CD4-positive, alpha-beta T cell treated with Interleukin-12 subunit alpha and Interleukin-12 subunit beta, for 1 hour (primary cell): ENCODE results near the gene ZNF43.
"Not testable (repeated sequence)": the region's sequence is repeated elsewhere in the genome, so short reads cannot be mapped to it uniquely, and the experiment has no call there.

Source experiments
- DNase-seq: peaks from one replicate; pipeline ENCODE4 v3.0.0-alpha.2; 2020

Gene ZNF43

GRCh38 chr19:21835810-21836444 lies at the start of gene ZNF43:
Gene ZNF43 (minus strand): TSS chr19:21836182. CDS start chr19:21836038, 144 bp downstream.
- DNase-seq = peak; percentile 94

GRCh38 chr19:21885516-21885915 lies 49.5 kb upstream of the ZNF43 start:
- DNase-seq = not testable (repeated sequence)

GRCh38 chr19:21884786-21885185 lies 48.8 kb upstream of the ZNF43 start:
- DNase-seq = not testable (repeated sequence)

- DNase-seq = no peak
Measured at GRCh38 chr19:21883516-21883915, 47.5 kb upstream of the ZNF43 start.

- DNase-seq = peak; percentile 7
Measured at GRCh38 chr19:21880761-21881160, 44.8 kb upstream of the ZNF43 start.

- DNase-seq = no peak
Measured at GRCh38 chr19:21878646-21879045, 42.7 kb upstream of the ZNF43 start.

GRCh38 chr19:21877976-21878375 lies 42.0 kb upstream of the ZNF43 start:
- no peak for DNase-seq

GRCh38 chr19:21876608-21877007 lies 40.6 kb upstream of the ZNF43 start:
- not testable (repeated sequence) for DNase-seq

- no peak for DNase-seq
Measured at GRCh38 chr19:21856773-21857514, 21.0 kb upstream of the ZNF43 start.

- DNase-seq = peak; percentile 92
Measured at GRCh38 chr19:21851596-21852345, 15.8 kb upstream of the ZNF43 start.

GRCh38 chr19:21850656-21851255 lies 14.8 kb upstream of the ZNF43 start:
- DNase-seq = no peak

- DNase-seq = no peak
Measured at GRCh38 chr19:21848706-21849105, 12.7 kb upstream of the ZNF43 start.

GRCh38 chr19:21843081-21843480 lies 7.1 kb upstream of the ZNF43 start:
- DNase-seq = no peak

- DNase-seq = no peak
Measured at GRCh38 chr19:21841488-21842097, 5.6 kb upstream of the ZNF43 start.

GRCh38 chr19:21841081-21841480 lies 5.1 kb upstream of the ZNF43 start:
- no peak for DNase-seq

- no peak for DNase-seq
Measured at GRCh38 chr19:21839976-21840375, 4.0 kb upstream of the ZNF43 start.

GRCh38 chr19:21838646-21839045 lies 2.7 kb upstream of the ZNF43 start:
- no peak for DNase-seq

GRCh38 chr19:21835429-21835809 lies 563 bp downstream of the ZNF43 start:
- DNase-seq = no peak

GRCh38 chr19:21833733-21834132 lies 2.2 kb downstream of the ZNF43 start:
- no peak for DNase-seq

GRCh38 chr19:21824679-21825078 lies 11.3 kb downstream of the ZNF43 start:
- DNase-seq = no peak

GRCh38 chr19:21823224-21823623 lies 12.8 kb downstream of the ZNF43 start:
- no peak for DNase-seq

GRCh38 chr19:21812448-21812847 lies 23.5 kb downstream of the ZNF43 start:
- no peak for DNase-seq
